Measurements from ENCODE around the gene IQSEC1.

DNA sequence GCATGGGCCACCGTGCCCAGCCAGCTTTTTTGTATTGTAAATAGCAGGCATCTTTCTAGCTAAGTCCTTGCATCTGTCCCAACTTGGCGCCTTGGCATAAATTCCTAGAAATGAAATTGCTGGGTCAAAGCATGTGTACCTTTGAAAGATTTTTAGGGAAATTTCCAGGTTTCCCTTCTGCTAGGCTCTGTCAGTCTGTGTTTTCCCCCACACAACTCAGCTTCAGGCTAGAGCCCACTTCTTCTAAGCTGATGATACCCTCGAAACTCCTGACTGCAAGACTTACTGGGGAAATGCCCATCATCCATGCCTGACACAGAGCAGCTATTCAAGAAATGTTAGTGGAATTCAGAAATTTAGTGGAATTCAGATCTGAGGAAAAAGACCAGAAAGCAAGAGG is 221.0 kb downstream of the IQSEC1 start:
- TF ChIP-seq, protein P1, sequence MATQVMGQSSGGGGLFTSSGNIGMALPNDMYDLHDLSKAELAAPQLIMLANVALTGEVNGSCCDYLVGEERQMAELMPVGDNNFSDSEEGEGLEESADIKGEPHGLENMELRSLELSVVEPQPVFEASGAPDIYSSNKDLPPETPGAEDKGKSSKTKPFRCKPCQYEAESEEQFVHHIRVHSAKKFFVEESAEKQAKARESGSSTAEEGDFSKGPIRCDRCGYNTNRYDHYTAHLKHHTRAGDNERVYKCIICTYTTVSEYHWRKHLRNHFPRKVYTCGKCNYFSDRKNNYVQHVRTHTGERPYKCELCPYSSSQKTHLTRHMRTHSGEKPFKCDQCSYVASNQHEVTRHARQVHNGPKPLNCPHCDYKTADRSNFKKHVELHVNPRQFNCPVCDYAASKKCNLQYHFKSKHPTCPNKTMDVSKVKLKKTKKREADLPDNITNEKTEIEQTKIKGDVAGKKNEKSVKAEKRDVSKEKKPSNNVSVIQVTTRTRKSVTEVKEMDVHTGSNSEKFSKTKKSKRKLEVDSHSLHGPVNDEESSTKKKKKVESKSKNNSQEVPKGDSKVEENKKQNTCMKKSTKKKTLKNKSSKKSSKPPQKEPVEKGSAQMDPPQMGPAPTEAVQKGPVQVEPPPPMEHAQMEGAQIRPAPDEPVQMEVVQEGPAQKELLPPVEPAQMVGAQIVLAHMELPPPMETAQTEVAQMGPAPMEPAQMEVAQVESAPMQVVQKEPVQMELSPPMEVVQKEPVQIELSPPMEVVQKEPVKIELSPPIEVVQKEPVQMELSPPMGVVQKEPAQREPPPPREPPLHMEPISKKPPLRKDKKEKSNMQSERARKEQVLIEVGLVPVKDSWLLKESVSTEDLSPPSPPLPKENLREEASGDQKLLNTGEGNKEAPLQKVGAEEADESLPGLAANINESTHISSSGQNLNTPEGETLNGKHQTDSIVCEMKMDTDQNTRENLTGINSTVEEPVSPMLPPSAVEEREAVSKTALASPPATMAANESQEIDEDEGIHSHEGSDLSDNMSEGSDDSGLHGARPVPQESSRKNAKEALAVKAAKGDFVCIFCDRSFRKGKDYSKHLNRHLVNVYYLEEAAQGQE (IDR thresholded peaks at IDR 0.05; ENCODE audit: insufficient read depth in 1 of 2, low read depth in 2 of 2, low read length in 2 of 2) = no peak
- TF ChIP-seq POLR2AphosphoS5 (IDR thresholded peaks at IDR 0.05; ENCODE audit: low read depth, low read length) (no peak), TAF1 (IDR thresholded peaks at IDR 0.05; ENCODE audit: borderline replicate concordance, insufficient read depth, low read length) (no peak), SIN3A (IDR thresholded peaks at IDR 0.05; ENCODE audit: borderline replicate concordance, insufficient read depth, low read length) (no peak), FOXP2 (optimal IDR thresholded peaks at IDR 0.05; ENCODE audit: borderline replicate concordance, extremely low read depth, extremely low read length, insufficient read depth) (no peak)
